Stomach (tissue), 4 donors: ENCODE results near the gene CNRIP1.

Source experiments
- CTCF ChIP-seq, 7 experiments: fragments of 450-650 bp in 4 of 7; fragments of 200-600 bp in 3 of 7; sonication (generic) in 3 of 7; IDR thresholded peaks; one replicate each; pipeline ENCODE4 v1.5.1; 2016 to 2019; ENCODE audit warnings: antibody characterized with exemption in 7 of 7, control low read depth in 2 of 7, mild to moderate bottlenecking in 1 of 7
- POLR2A ChIP-seq, 4 donors: fragments of 450-650 bp; IDR thresholded peaks; one replicate each; pipeline ENCODE4 v1.6.1; 2016; ENCODE audit warnings: antibody characterized with exemption in 4 of 4, control low read depth in 2 of 4, mild to moderate bottlenecking in 1 of 4, moderate library complexity in 1 of 4
- POLR2AphosphoS5 ChIP-seq, 3 donors: sonication (generic); formaldehyde crosslinking; IDR thresholded peaks; one replicate each; pipeline ENCODE4 v1.6.1; 2016; ENCODE audit warnings: antibody characterized with exemption in 3 of 3

DNA sequence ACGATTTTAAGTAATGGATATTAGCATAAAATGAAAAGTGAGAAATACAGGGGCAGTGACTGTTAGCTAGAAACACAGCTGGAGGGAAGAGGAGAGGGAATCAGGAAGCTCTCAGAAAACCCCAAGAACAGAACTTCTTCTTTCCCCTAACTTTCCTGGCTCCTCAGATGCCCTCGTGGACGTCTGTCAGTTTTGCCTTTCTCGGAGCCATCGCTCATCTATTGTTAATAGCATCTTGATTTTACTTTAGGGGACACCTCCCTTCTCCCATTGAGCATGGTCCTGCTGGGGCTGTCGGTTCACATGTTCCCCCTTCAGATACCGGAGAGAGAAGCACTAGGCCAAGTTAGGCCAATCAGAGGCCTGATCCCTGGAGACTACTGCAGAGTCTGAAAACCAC lies 43.0 kb upstream of the CNRIP1 start:
- TF ChIP-seq CTCF (IDR thresholded peaks at IDR 0.05) (no peak), POLR2A (IDR thresholded peaks at IDR 0.05) (no peak), POLR2AphosphoS5 (IDR thresholded peaks at IDR 0.05) (no peak)
